GM18870 (cell line): ENCODE results near the gene DPEP2.
"Not testable (repeated sequence)": the region's sequence is repeated elsewhere in the genome, so short reads cannot be mapped to it uniquely, and the experiment has no call there.

Source experiments
- ATAC-seq: cut with Tn5 transposase; IDR thresholded peaks from one replicate; pipeline ENCODE4 v1.9.1; 2021; ENCODE audit warnings: moderate library complexity; ENCODE audit not compliant: unreplicated experiment

Gene DPEP2

DNA sequence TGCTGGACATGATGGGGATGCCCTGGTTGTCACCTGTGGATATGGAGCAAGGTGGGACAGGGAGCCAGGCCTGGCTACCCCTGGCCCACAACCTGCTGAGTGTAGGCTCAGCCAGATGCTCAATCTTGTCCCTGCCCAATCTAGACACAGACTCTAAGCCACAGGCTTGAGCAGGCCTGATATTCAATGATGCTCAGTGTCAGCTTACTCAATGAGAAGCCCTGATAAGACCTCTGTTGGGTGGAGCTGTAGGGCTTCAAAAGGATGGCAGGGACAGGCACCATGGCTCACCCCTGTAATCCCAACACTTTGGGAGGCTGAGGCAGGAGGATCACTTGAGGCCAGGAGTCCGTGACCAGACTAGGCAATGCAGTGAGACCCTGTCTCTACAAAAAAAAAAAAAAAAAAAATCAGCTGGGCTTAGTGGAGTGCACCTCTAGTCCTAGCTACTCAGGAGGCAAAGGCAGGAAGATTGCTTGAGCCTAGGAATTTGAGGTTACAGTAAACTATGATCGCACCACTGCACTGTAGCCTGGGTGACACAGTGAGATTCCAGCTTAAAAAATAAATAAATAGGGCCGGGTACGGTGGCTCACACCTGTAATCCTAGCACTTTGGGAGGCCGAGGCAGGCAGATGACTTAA, 58.7 kb downstream of the DPEP2 start:
- ATAC-seq = no peak

DNA sequence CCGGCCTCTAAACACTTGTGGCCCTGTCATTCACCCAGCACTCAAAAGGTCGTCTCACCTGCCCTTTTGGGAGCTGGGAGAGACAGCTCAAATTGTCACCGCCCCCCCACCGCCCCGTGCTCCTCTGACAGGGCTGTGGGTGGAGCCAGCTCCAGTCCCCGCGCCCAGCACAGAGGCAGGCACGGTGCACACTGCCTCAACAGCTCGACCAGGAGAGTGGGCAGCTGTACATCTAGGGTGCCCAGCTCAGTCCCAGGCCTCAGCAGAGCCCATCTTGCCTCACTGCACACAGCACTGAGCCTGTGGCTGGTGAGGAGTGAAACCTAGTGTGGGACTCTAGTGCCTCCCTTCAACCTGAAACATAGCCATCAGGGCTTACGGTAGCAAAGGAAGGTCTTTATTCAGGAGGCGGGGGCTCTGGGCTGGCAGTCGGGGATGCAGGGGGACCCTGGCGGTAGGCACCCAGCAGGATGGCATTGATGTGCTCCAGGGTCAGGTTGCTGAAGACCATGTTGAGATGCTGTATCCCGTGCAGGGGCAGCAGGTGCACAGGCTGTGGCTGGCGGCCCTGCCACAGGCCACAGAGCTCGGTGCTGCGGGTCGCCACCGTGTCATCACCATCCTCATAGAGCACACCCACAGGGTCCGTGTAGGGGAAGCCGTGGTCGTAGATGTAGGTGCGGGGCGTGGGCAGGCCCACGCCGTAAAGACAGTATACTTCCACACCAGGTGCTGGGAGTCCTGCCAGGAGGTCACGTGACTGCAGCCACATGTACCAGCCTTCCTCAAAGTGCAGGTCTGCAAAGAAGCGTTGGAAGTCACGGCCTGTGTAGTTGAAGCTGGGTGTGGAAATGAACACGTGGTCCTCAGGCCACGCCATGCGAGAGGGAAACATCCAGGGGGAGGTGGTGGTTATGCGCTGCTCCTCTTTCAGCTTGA, 59.5 kb downstream of the DPEP2 start:
- ATAC-seq = no peak

GRCh38 chr16:67937713-67938112, 61.6 kb downstream of the DPEP2 start:
- ATAC-seq = not testable (repeated sequence)
